PFSK-1 (cell line): Measurements from ENCODE around the gene FXYD4.
A peak's percentile ranks its signal among the peaks of the same experiment; 100 is the strongest.

Experiments used
- FOXP2 ChIP-seq: optimal IDR thresholded peaks from 2 replicates; pipeline ENCODE3; 2011; ENCODE audit warnings: borderline replicate concordance, control low read depth, inconsistent platforms; ENCODE audit not compliant: insufficient read depth; ENCODE audit errors: extremely low read length, extremely low read depth
- POLR2AphosphoS5 ChIP-seq: IDR thresholded peaks from 2 replicates; pipeline ENCODE4 v1.6.1; 2012; ENCODE audit warnings: low read depth, mild to moderate bottlenecking, control low read depth, low read length, moderate library complexity
- REST ChIP-seq, 2 experiments: IDR thresholded peaks; 2 replicates each; pipeline versions ENCODE4 v1.6.1 to v1.8.0; 2011 to 2012; ENCODE audit warnings: low read depth in 2 of 2, low read length in 2 of 2, control low read depth in 1 of 2, inconsistent platforms in 1 of 2, mild to moderate bottlenecking in 1 of 2, moderate library complexity in 1 of 2; ENCODE audit not compliant: insufficient read depth in 1 of 2
- SIN3A ChIP-seq: IDR thresholded peaks from 2 replicates; pipeline ENCODE4 v1.6.1; 2012; ENCODE audit warnings: mild to moderate bottlenecking, low read length, moderate library complexity, borderline replicate concordance; ENCODE audit not compliant: insufficient read depth
- TAF1 ChIP-seq: IDR thresholded peaks from 2 replicates; pipeline ENCODE4 v1.6.1; 2012; ENCODE audit warnings: low read length, control low read depth, borderline replicate concordance; ENCODE audit not compliant: insufficient read depth

FXYD4 gene

GRCh38 chr10:43407576-43408330, 36.3 kb downstream of the FXYD4 start:
- TF ChIP-seq POLR2AphosphoS5 (peak; percentile 94), TAF1 (peak; percentile 64; the same call in 1 of the 2 replicates), REST (IDR thresholded peaks at IDR 0.05; ENCODE audit: insufficient read depth in 1 of 2, low read depth in 2 of 2, low read length in 2 of 2) (peak in 1 of 2 experiments; percentile 5; a peak in 1 of 4 replicates), FOXP2 (no peak), SIN3A (peak; percentile 91)

- no peak for TF ChIP-seq POLR2AphosphoS5
- TF ChIP-seq FOXP2, result no peak
- no peak for TF ChIP-seq TAF1
- TF ChIP-seq SIN3A, result no peak
- TF ChIP-seq REST (IDR thresholded peaks at IDR 0.05; ENCODE audit: insufficient read depth in 1 of 2, low read depth in 2 of 2, low read length in 2 of 2), result no peak
Observed at GRCh38 chr10:43408331-43408709, 36.9 kb downstream of the FXYD4 start.

GRCh38 chr10:43408710-43409384, 37.4 kb downstream of the FXYD4 start, which contains the start of gene HNRNPF:
Gene HNRNPF, minus strand, starts transcription at chr10:43409186. Its CDS starts 21,302 bp downstream, at chr10:43387884.
- TF ChIP-seq SIN3A (peak; percentile 39; the same call in 1 of the 2 replicates), TAF1 (no peak), POLR2AphosphoS5 (peak; percentile 75), FOXP2 (peak; percentile 70), REST (IDR thresholded peaks at IDR 0.05; ENCODE audit: insufficient read depth in 1 of 2, low read depth in 2 of 2, low read length in 2 of 2) (no peak)

- TF ChIP-seq TAF1, result no peak
- TF ChIP-seq FOXP2, result no peak
- TF ChIP-seq SIN3A, result no peak
- no peak for TF ChIP-seq REST (IDR thresholded peaks at IDR 0.05; ENCODE audit: insufficient read depth in 1 of 2, low read depth in 2 of 2, low read length in 2 of 2)
- TF ChIP-seq POLR2AphosphoS5, result no peak
Observed at GRCh38 chr10:43409385-43410109, 38.1 kb downstream of the FXYD4 start.
